ENCODE results near the gene CPS1. TPM values are rescaled to one million over a fixed set of nuclear protein-coding genes. Genes with fewer than 3 reads are reported as not detected.

The CPS1 gene
- total and polyA plus RNA-seq, 2 of the 8 experiments (the other 6 are each of a cell fraction or from before 2014, with no cell fraction given), result 7.9 to 15.7 TPM

- Histone ChIP-seq H4K91ac (replicated peaks; ENCODE audit: insufficient read length, low read length) (no peak overlapping the region), H2BK15ac (ENCODE audit: low read length) (no peak overlapping the region), H2BK5ac (ENCODE audit: low read depth, low read length) (no peak overlapping the region), H2AFZ (ENCODE audit: low read length) (no peak overlapping the region), H2BK20ac (ENCODE audit: low read length) (no peak overlapping the region), H3K27ac (ENCODE audit: low read depth, low read length) (no peak overlapping the region), H2BK120ac (replicated peaks; ENCODE audit: low read depth, low read length) (no peak overlapping the region), H3K4me2 (ENCODE audit: insufficient read depth in 1 of 2, low read depth in 2 of 2, low read length in 2 of 2) (no peak overlapping the region), H3K79me1 (ENCODE audit: low read depth, low read length) (no peaks in the 10 kb centered on the region), H2BK12ac (ENCODE audit: low read depth, low read length) (no peak overlapping the region), H3K4ac (replicated peaks; ENCODE audit: insufficient read length, low read depth, low read length) (no peak overlapping the region), H3K14ac (ENCODE audit: insufficient read length) (no peak overlapping the region), H3K23me2 (ENCODE audit: low read depth, low read length) (no peaks in the 10 kb centered on the region), H3K79me2 (ENCODE audit: control insufficient read depth in 1 of 2, insufficient read depth in 2 of 2, low read length in 2 of 2) (no peaks in the 10 kb centered on the region), H4K8ac (ENCODE audit: extremely low read depth, insufficient read depth, low read length) (no peak overlapping the region), H3K9ac (replicated peaks in 1 of 4; ENCODE audit: extremely low read depth in 1 of 4, low read depth in 3 of 4, low read length in 3 of 4) (no peak overlapping the region), H4K5ac (ENCODE audit: insufficient read length, low read depth, low read length) (no peak overlapping the region), H3K18ac (ENCODE audit: extremely low read depth, low read length) (no peak overlapping the region), H4K20me1 (replicated peaks in 1 of 2; ENCODE audit: control insufficient read depth in 1 of 2, insufficient read depth in 2 of 2, low read length in 2 of 2) (no peaks in the 10 kb centered on the region), H3K4me3 (ENCODE audit: extremely low read depth in 1 of 4, insufficient read depth in 2 of 4, low read depth in 3 of 4, low read length in 4 of 4) (no peak overlapping the region), H3K23ac (ENCODE audit: insufficient read length) (no peak overlapping the region), H3K9me3 (ENCODE audit: insufficient read depth in 2 of 2, low read depth in 1 of 2, low read length in 1 of 2) (no peaks in the 10 kb centered on the region), H3K56ac (replicated peaks; ENCODE audit: insufficient read length, low read depth, low read length) (no peak overlapping the region), H3K4me1 (replicated peaks in 1 of 4; ENCODE audit: control insufficient read depth in 3 of 4, insufficient read depth in 4 of 4, low read length in 3 of 4) (no peaks in the 10 kb centered on the region), H3K36me3 (ENCODE audit: control insufficient read depth in 2 of 4, insufficient read depth in 4 of 4, low read length in 3 of 4) (no peaks in the 10 kb centered on the region), H2AK5ac (ENCODE audit: low read depth, low read length) (no peak overlapping the region), H3K27me3 (replicated peaks in 1 of 4; ENCODE audit: control insufficient read depth in 3 of 4, extremely low read depth in 1 of 4, insufficient read depth in 3 of 4, low read length in 3 of 4) (no peaks in the 10 kb centered on the region)
- DNase-seq (ENCODE audit: low read depth in 1 of 2, low spot score in 2 of 2) (no peak), FAIRE-seq (no peak)
- CTCF ChIA-PET (ENCODE audit: partially characterized antibody), result interaction anchor here (0.6 kb wide), 1 partner anchor 1184 kb away, joined by 3 read pairs; no protein-coding TSS in a partner anchor
- POLR2A ChIA-PET (ENCODE audit: partially characterized antibody), result no interaction called here
- no peak for TF ChIP-seq HDAC6 (IDR thresholded peaks at IDR 0.05; ENCODE audit: low read depth, low read length)
- TF ChIP-seq RXRA (IDR thresholded peaks at IDR 0.05; ENCODE audit: insufficient read depth, low read depth, low read length), result no peak
- TF ChIP-seq SIN3A (conservative IDR thresholded peaks at IDR 0.05 in 1 of 2, IDR thresholded peaks at IDR 0.05 in 1 of 2; ENCODE audit: low read depth in 1 of 2, low read length in 2 of 2), result no peak
- TF ChIP-seq RFX5 (IDR thresholded peaks at IDR 0.05; ENCODE audit: borderline replicate concordance, low read depth, low read length), result no peak
- TF ChIP-seq RNF2 (IDR thresholded peaks at IDR 0.05; ENCODE audit: borderline replicate concordance, low read depth, low read length, missing control alignments, poor library complexity, severe bottlenecking), result no peak
- no peak for TF ChIP-seq BACH1 (IDR thresholded peaks at IDR 0.05; ENCODE audit: low read length)
- no peak for TF ChIP-seq NANOG (IDR thresholded peaks at IDR 0.05; ENCODE audit: insufficient read depth, low read depth, low read length, poor library complexity, severe bottlenecking)
Measured at GRCh38 chr2:210647151-210647550, 90.8 kb downstream of the CPS1 start.
